Globus pallidus (tissue), 1 donor: Measurements from ENCODE around the gene LRRIQ1.
"Not testable (repeated sequence)": the region's sequence is repeated elsewhere in the genome, so short reads cannot be mapped to it uniquely, and the experiment has no call there.

Experiments used
- DNase-seq: peaks from one replicate; pipeline ENCODE4 v3.0.0-alpha.2; 2015; ENCODE audit warnings: low spot score

LRRIQ1 gene

GRCh38 chr12:85036234-85036707 lies at the start of gene LRRIQ1, which contains the start of gene TSPAN19:
LRRIQ1 (plus strand) TSS chr12:85036351; CDS start chr12:85038177, 1,826 bp downstream.
TSPAN19 (minus strand) TSS chr12:85036277; CDS start chr12:85029946, 6,331 bp downstream.
- peak; percentile 80 for DNase-seq

DNA sequence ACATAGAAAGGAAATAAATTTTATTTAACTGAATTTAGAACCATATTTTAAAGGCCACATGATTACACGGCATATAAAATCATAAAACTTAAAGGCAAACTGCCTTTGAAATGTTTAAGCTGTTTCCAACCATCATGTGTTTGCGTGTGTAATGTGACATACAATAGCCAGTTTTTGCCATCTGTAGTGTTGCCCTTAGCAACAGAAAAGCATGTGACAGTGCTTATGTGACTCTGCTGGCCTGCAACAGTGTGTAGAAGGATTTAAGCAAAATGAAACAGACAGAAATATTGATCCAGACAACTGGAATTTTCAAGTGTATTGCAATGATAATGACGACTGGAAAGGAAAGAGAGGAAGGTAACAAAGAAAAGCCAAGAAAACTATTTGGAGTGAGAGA lies 49.6 kb upstream of the LRRIQ1 start:
- peak; percentile 51 for DNase-seq

GRCh38 chr12:84994426-84994825 lies 41.7 kb upstream of the LRRIQ1 start:
- no peak for DNase-seq

DNA sequence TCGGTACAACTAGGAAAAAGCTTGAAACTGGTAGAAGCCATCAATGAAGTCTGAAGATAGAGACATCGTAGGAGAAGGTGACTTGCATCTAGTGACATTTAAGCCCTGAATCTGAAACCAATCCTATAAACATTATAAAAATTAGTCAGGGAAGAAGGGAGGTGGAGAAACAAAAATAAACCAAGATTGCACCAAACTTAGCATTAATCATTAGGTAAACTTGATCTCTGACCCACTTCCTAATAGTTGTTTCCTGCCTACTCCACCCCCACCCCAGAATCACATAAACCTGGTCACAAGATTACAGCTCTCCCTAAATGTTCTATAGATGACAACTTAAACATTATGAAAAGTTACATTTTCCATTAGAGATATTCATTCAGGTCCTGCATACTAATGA lies 40.5 kb upstream of the LRRIQ1 start:
- no peak for DNase-seq

DNA sequence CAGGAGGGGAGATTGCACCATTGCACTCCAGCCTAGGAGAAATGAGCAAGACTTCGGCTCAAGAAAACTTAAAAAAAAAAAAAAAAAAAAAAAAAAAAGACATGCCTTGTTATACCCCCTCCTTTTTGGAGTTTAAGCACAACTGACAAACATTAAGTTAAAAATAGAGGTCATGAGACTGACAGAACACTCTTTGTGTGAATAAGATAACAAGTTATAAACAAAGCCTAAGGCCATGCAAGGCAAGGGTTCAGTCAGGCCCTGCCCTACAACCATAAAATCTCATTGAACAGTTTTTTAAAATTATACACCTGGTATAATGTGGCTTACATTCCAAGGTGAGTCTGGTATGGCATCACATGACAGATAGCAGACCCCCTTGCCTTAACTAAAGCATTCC lies 39.4 kb upstream of the LRRIQ1 start:
- DNase-seq: no peak

GRCh38 chr12:84998341-84998740 lies 37.8 kb upstream of the LRRIQ1 start:
- no peak for DNase-seq

DNA sequence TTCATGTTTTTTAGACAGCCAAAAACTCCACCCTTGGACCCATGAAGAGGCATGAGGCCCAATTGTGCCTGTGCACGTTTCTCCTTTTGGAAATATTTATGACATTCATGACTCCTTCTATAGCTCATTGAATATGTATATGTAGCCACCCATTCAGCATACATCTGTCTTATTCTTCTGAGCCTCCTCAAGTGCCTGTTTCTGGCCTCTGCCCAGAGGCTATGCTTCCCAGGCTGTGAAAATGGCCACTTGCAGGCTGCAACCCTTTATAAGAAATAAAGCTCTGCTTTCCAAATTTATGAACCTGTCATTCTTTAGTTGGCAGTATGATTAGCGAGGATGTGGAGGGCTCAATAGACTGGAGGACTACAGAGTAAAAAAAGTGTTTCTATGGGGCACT lies 35.4 kb upstream of the LRRIQ1 start:
- no peak for DNase-seq

DNA sequence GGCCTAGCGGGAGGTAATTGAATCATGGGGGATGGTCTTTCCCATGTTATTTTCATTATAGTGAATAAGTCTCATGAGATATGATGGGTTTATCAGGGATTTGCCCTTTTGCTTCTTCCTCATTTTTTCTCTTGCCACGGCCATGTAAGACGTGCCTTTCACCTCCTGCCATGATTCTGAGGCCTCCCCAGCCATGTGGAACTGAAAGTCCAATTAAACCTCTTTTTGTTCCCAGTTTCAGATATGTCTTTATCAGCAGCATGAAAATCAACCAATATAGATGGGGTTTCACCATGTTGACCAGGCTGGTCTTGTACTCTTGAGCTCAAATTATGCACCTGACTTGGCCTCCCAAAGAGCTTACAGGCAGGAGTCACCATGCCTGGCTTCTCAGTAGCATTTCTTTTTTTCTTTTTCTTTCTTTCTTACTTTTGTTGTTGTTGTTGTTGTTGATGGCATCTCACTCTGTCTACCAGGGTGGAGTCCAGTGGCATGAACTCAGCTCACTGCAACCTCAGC lies 33.3 kb upstream of the LRRIQ1 start:
- no peak for DNase-seq

DNA sequence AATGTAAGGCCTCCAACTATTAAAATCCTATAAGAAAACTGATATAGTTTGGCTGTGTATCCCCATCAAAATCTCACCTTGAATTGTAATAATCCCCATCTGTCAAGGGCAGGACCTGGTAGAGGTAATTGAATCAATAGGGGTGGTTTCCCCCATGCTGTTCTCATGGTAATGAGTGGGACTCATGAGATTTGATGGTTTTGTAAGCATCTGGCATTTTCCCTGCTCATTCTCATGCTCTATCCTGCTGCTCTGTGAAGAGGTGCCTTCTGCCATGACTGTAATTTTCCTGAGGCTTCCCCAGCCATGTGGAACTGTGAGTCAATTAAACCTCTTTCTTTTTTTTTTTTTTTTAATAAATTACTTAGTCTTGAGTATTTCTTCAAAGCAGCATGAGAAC lies 31.9 kb upstream of the LRRIQ1 start:
- DNase-seq: no peak

- not testable (repeated sequence) for DNase-seq
These were observed 31.1 kb upstream of the LRRIQ1 start for GRCh38 chr12:85005047-85005446.

DNA sequence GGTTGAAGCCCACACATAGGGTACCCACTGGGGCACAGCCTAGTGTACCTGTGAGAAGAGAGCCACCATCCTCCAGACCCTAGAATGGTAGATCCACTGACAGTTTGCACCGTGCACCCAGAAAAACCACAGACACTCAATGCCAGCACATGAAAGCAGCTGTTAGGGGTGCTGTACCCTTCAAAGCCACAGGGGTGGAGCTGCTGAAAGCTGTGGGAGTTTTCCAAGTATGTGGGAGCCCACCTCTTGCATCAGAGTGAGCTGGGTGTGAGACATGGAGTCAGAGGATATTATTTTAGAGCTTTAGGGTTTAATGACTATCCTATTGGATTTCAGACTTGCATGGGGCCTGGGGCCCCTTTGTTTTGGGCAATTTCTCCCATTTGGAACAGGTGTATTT lies 30.5 kb upstream of the LRRIQ1 start:
- no peak for DNase-seq

- DNase-seq: no peak
These were observed 29.9 kb upstream of the LRRIQ1 start for GRCh38 chr12:85006206-85006605.

DNA sequence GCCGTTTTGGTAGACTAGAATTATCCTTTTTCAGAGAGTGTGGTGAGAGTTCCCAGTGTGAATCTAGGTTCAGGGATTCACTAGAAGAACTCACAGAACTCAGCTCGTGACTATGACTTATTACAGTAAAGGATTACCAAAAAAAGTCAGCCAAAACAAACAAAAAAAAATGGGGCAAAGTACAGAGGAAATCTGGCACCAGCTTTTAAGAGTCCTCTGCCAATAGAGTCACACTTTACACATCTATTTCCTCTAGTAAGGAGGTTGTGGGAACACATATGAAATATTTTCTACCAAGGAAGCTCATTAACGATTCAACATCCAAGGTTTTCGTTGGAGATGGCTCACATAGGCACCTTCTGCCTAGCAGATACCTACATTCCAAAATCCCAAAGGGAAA lies 28.3 kb upstream of the LRRIQ1 start:
- DNase-seq: no peak

DNA sequence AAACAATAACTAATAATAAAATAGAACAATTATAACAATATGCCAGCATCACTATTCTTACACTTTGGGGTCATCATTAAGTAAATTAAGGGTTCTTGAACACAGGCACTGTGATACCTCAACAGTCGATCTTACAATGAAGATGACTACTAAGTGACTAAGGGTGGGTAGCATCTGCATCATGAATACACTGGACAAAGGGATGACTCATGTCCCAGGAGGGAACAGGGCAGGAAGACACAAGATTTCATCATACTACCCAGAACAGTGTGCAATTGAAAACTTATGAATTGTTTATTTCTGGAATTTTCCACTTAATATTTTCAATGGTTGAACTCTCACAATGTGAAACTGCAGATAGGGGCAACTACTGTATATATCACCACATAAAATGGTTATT lies 19.7 kb upstream of the LRRIQ1 start:
- DNase-seq: peak; percentile 76

DNA sequence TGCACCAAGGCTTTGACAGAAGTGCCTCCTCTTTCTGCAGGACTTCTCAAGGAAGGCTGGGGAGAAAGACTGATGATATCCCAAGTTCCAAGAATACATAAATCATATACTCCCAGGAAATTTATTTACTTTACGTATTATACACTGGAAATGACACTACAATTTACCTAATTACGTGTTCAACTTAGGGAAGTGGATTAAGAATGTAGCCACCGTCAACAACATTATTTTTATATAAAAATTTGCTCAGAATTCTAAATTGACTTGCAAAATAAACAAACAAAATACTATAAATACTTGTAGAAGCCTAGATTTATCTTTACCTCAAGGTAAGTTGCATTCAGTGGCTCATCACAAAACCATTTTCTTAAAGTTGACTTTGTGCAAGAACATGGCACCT lies 19.0 kb upstream of the LRRIQ1 start:
- no peak for DNase-seq

- DNase-seq: no peak
These were observed 18.5 kb upstream of the LRRIQ1 start for GRCh38 chr12:85017618-85018017.

DNA sequence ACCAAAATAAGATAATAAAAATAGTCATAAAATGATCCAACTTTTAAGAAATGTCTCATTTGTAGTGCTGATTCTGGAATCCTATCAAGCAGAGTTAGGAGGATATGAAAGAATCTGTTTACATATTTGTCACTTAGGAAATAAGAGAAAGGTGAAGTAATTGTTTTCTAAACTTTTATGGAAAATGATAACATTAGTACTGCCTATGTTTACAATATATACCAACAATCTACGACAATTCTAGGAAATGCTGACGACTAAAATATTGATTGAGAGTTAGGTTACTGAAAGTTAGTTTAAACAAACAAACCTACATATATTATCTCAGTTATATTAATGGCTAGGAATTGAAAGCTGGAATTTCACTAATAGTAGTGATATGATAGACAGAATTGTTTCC lies 18.1 kb upstream of the LRRIQ1 start:
- no peak for DNase-seq

GRCh38 chr12:85029456-85029855 lies 6.7 kb upstream of the LRRIQ1 start:
- no peak for DNase-seq

DNA sequence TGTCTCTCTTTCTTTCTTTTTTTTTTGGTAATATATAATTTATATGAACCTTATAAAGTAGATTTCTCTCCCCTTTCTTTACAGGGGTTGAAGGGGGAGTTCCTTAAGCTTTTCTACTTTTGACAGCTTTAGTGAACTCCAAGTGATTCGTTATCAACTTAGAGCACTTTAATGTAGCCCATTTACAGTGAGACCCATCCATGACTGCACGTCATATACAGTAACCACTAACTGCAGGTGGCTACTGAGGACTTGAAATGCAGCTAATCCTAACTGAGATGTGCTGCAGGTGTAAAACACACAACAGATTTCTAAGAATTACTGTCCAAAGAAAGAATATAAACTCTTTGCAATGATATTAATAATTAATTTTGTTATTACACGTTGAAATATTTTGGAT lies 582 bp downstream of the LRRIQ1 start:
- no peak for DNase-seq

GRCh38 chr12:85041395-85041794 lies 5.2 kb downstream of the LRRIQ1 start:
- DNase-seq: no peak

GRCh38 chr12:85043829-85044228 lies 7.7 kb downstream of the LRRIQ1 start:
- no peak for DNase-seq

- peak; percentile 33 for DNase-seq
These were observed 21.3 kb downstream of the LRRIQ1 start for GRCh38 chr12:85057370-85057963.

- no peak for DNase-seq
These were observed 22.2 kb downstream of the LRRIQ1 start for GRCh38 chr12:85058339-85058738.

GRCh38 chr12:85059594-85059993 lies 23.4 kb downstream of the LRRIQ1 start:
- DNase-seq: no peak
